HG03097 (cell line): ENCODE measurements around the gene CDC42EP1.
"Not testable (repeated sequence)": the region's sequence is repeated elsewhere in the genome, so short reads cannot be mapped to it uniquely, and the experiment has no call there.

Experiments
- ATAC-seq: cut with Tn5 transposase; IDR thresholded peaks from one replicate; pipeline ENCODE4 v1.9.1; 2021; ENCODE audit not compliant: unreplicated experiment, low FRiP score

CDC42EP1 gene

GRCh38 chr22:37609240-37610152 is 49.2 kb downstream of the CDC42EP1 start:
- ATAC-seq = no peak

DNA sequence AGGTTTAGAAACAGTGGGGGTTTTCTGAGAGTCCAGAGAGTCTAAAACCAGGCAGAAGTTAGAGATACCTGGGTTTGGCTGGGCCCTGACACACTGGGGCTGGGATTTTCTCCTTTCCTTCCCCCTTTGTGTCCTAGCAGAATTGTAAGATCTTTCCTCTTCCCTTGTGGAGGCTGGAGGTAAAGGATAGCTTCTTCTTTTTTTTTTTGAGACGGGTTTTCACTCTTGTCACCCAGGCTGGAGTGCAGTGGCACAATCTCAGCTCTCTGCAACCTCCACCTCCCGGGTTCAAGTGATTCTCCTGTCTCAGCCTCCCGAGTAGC is 49.8 kb downstream of the CDC42EP1 start:
- not testable (repeated sequence) for ATAC-seq

GRCh38 chr22:37610480-37611129 is 50.3 kb downstream of the CDC42EP1 start:
- ATAC-seq = no peak

DNA sequence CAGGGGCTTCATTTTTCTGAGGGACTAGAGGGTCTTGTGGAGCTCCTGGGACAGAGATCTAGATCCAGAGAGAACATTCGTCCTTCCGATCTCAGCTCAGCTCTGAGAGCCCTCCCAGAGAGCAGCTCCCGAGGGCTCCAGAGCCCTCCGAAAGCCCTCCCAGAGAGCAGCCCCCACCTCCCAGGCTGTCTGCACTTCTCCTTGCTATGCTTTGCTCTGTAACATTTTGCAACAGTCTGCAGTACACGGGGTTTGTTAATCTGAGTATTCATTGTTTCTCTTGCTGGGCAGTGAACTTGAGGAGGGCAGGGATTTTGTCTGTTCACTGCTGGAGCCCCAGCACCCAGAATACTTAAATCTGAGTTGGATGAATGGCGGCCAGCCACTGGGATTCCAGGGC is 50.9 kb downstream of the CDC42EP1 start:
- no peak for ATAC-seq

- no peak for ATAC-seq
Observed at GRCh38 chr22:37616201-37617083, 56.2 kb downstream of the CDC42EP1 start.

DNA sequence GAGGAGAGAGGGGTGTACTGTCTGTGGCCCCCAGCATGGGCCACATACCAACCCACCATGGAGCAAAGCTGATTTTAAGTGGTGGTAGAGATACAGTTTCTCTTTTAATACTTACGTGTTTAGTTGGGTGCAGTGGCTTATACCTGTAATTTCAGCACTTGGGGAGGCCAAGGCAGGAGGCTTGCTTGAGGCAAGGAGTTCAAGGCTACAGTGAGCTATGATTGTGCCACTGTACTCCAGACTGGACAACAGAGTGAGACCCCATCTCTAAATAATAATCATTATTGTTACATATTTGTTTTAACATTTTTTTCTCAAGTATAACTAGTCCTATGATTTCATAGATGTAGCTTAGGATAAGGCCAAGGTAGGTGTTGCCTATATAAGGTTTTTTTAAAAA is 57.2 kb downstream of the CDC42EP1 start:
- no peak for ATAC-seq

GRCh38 chr22:37618072-37618656 is 57.9 kb downstream of the CDC42EP1 start:
- ATAC-seq = no peak

DNA sequence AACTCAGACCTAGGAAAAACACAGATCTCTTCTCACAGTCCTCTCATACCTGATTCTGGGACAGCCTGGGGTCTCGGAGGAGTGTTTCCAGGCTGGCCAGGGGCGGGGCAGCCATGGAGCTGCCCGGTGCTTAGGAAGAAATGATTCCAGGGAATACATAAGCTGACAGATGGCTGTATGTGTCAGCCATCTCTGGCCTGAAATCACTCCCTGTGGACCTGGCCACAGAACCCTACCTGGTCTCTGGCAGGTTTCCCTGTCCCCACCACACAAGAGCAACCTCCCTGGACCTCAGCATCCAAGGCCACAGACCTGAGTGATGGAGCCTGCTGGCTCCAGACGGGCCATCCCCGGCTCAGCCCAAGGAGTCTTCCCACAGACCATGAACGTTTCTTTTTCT is 58.4 kb downstream of the CDC42EP1 start:
- no peak for ATAC-seq
